GM13976 (cell line): ENCODE data around the gene SPART.

Experiments used
- DNase-seq: peaks from one replicate; pipeline ENCODE4 v3.0.0; 2012; ENCODE audit warnings: low spot score
- CTCF ChIP-seq: IDR thresholded peaks from 2 replicates; pipeline ENCODE4 v1.5.1; 2012; ENCODE audit warnings: borderline replicate concordance, mild to moderate bottlenecking; ENCODE audit not compliant: insufficient read depth; ENCODE audit errors: extremely low read depth, missing control alignments, control extremely low read depth
- in situ Hi-C: fragments of 300-500 bp; cut with MboI; formaldehyde crosslinking; loops from one replicate; pipeline ENCODE4 v1.12.0; 2022; ENCODE audit warnings: low sequenced_read_pairs, mixed read lengths, inconsistent platforms; ENCODE audit not compliant: unreplicated experiment

SPART gene

GRCh38 chr13:36362251-36362650, 16.1 kb upstream of the SPART start:
- TF ChIP-seq CTCF = no peak
- in situ Hi-C loops = no loop called here
- DNase-seq = no peak

GRCh38 chr13:36360903-36361302, 14.7 kb upstream of the SPART start:
- DNase-seq = no peak
- in situ Hi-C loops = no loop called here
- no peak for TF ChIP-seq CTCF

GRCh38 chr13:36359301-36359950, 13.2 kb upstream of the SPART start:
- DNase-seq = no peak
- no peak for TF ChIP-seq CTCF
- in situ Hi-C loops = no loop called here

- no peak for TF ChIP-seq CTCF
- in situ Hi-C loops = no loop called here
- DNase-seq = no peak
Observed at GRCh38 chr13:36358175-36358718, 12.1 kb upstream of the SPART start.

GRCh38 chr13:36357692-36358091, 11.5 kb upstream of the SPART start:
- TF ChIP-seq CTCF = no peak
- in situ Hi-C loops = no loop called here
- no peak for DNase-seq

GRCh38 chr13:36357231-36357630, 11.0 kb upstream of the SPART start:
- in situ Hi-C loops = no loop called here
- no peak for TF ChIP-seq CTCF
- no peak for DNase-seq
